ENCODE measurements around the gene MYO5B. TPM values are rescaled to one million over a fixed set of nuclear protein-coding genes. Genes with fewer than 3 reads are reported as not detected.

Gene MYO5B
- total and polyA plus RNA-seq, 7 experiments from 2014 or later = 0.02 to 0.04 TPM; not detected in 5

- ChIA-PET CTCF (interaction anchor here (0.5 kb wide), 1 partner anchor 166 kb away, joined by 4 read pairs; no protein-coding TSS in a partner anchor), POLR2A (no interaction called here)
- ATAC-seq (no peak), DNase-seq (no peak)
- Mint-ChIP-seq H3K4me3 (no peak overlapping the region), H3K9me3 (peaks cover 0 to 2% (median 0%) of the 10 kb centered on the region in 11 donors), H3K27ac (no peak overlapping the region), H3K36me3 (peaks cover 0 to 3% (median 0%) of the 10 kb centered on the region in 5 donors), H3K27me3 (peaks cover 49 to 66% (median 59%) of the 10 kb centered on the region in 5 donors), H3K4me1 (peaks cover 6 to 17% (median 15%) of the 10 kb centered on the region in 7 donors)
- Histone ChIP-seq H3K4me3 (ENCODE audit: low read length) (no peak overlapping the region), H3K36me3 (ENCODE audit: control insufficient read depth in 2 of 3, insufficient read depth in 3 of 3, low read length in 3 of 3) (no peaks in the 10 kb centered on the region), H3K27ac (ENCODE audit: low read depth, low read length) (no peak overlapping the region), H3K27me3 (ENCODE audit: control insufficient read depth in 2 of 2, insufficient read depth in 2 of 2, low read length in 2 of 2) (peaks cover 0 to 8% of the 10 kb centered on the region in 2 donors), H3K4me1 (ENCODE audit: control insufficient read depth in 2 of 2, insufficient read depth in 2 of 2, low read length in 2 of 2) (peaks cover 0 to 5% of the 10 kb centered on the region in 2 donors), H3K9me3 (ENCODE audit: control insufficient read depth in 2 of 3, low read length in 3 of 3) (no peaks in the 10 kb centered on the region)
- intact Hi-C loops (cut with micrococcal nuclease) = loop anchor here in 1 of 2 donors (10.0 kb wide), 1 partner anchor 676 kb away; no protein-coding TSS in a partner anchor
Measured at GRCh38 chr18:50190926-50191325, 4.0 kb downstream of the MYO5B start.

- DNase-seq = no peak
- ATAC-seq = no peak
- no peak overlapping the region for H3K4me3 Mint-ChIP-seq
- H3K36me3 Mint-ChIP-seq = no peaks in the 10 kb centered on the region
- Histone ChIP-seq H3K4me1 (ENCODE audit: control insufficient read depth in 2 of 2, insufficient read depth in 2 of 2, low read length in 2 of 2) (peaks cover 0 to under 1% of the 10 kb centered on the region in 2 donors), H3K4me3 (ENCODE audit: low read length) (no peak overlapping the region), H3K9me3 (ENCODE audit: control insufficient read depth in 2 of 3, low read length in 3 of 3) (no peaks in the 10 kb centered on the region), H3K36me3 (ENCODE audit: control insufficient read depth in 2 of 3, insufficient read depth in 3 of 3, low read length in 3 of 3) (no peaks in the 10 kb centered on the region), H3K27me3 (ENCODE audit: control insufficient read depth in 2 of 2, insufficient read depth in 2 of 2, low read length in 2 of 2) (peaks cover 0 to under 1% of the 10 kb centered on the region in 2 donors), H3K27ac (ENCODE audit: low read depth, low read length) (no peak overlapping the region)
- peaks cover 0 to 2% (median 0%) of the 10 kb centered on the region in 11 donors for H3K9me3 Mint-ChIP-seq
- peaks cover 46 to 61% (median 55%) of the 10 kb centered on the region in 5 donors for H3K27me3 Mint-ChIP-seq
- intact Hi-C loops (cut with micrococcal nuclease) = loop anchor here in 1 of 2 donors (10.0 kb wide), 1 partner anchor 675 kb away; no protein-coding TSS in a partner anchor
- CTCF ChIA-PET = interaction anchor here (0.5 kb wide), 1 partner anchor 167 kb away, joined by 4 read pairs; no protein-coding TSS in a partner anchor
- H3K4me1 Mint-ChIP-seq = peaks cover 4 to 12% (median 9%) of the 10 kb centered on the region in 7 donors
- POLR2A ChIA-PET = no interaction called here
- no peak overlapping the region for H3K27ac Mint-ChIP-seq
Measured at GRCh38 chr18:50190236-50190635, 4.7 kb downstream of the MYO5B start.

GRCh38 chr18:50189160-50189559, 5.8 kb downstream of the MYO5B start:
- Mint-ChIP-seq H3K9me3 (peaks cover 0 to 2% (median 0%) of the 10 kb centered on the region in 11 donors), H3K4me3 (no peak overlapping the region), H3K27ac (no peak overlapping the region), H3K36me3 (no peaks in the 10 kb centered on the region), H3K27me3 (peaks cover 53 to 63% (median 58%) of the 10 kb centered on the region in 5 donors), H3K4me1 (peaks cover 4 to 12% (median 8%) of the 10 kb centered on the region in 7 donors)
- no peak for DNase-seq
- H3K9me3 ChIP-seq (ENCODE audit: control insufficient read depth in 2 of 3, low read length in 3 of 3) = no peaks in the 10 kb centered on the region
- H3K4me3 ChIP-seq (ENCODE audit: low read length) = no peak overlapping the region
- no peaks in the 10 kb centered on the region for H3K4me1 ChIP-seq (ENCODE audit: control insufficient read depth in 2 of 2, insufficient read depth in 2 of 2, low read length in 2 of 2)
- H3K27ac ChIP-seq (ENCODE audit: low read depth, low read length) = no peak overlapping the region
- no peak for ATAC-seq
- POLR2A ChIA-PET = no interaction called here
- intact Hi-C loops (cut with micrococcal nuclease) = loop anchor here in 1 of 2 donors (10.0 kb wide), 1 partner anchor 166 kb away; no protein-coding TSS in a partner anchor
- CTCF ChIA-PET = no interaction called here
- no peaks in the 10 kb centered on the region for H3K27me3 ChIP-seq (ENCODE audit: control insufficient read depth in 2 of 2, insufficient read depth in 2 of 2, low read length in 2 of 2)
- no peaks in the 10 kb centered on the region for H3K36me3 ChIP-seq (ENCODE audit: control insufficient read depth in 2 of 3, insufficient read depth in 3 of 3, low read length in 3 of 3)

- peaks cover 0 to 2% (median 0%) of the 10 kb centered on the region in 11 donors for H3K9me3 Mint-ChIP-seq
- intact Hi-C loops (cut with micrococcal nuclease) = loop anchor here in 1 of 2 donors (10.0 kb wide), 1 partner anchor 166 kb away; no protein-coding TSS in a partner anchor
- Histone ChIP-seq H3K27ac (ENCODE audit: low read depth, low read length) (no peak overlapping the region), H3K4me3 (ENCODE audit: low read length) (no peak overlapping the region), H3K27me3 (ENCODE audit: control insufficient read depth in 2 of 2, insufficient read depth in 2 of 2, low read length in 2 of 2) (no peaks in the 10 kb centered on the region), H3K9me3 (ENCODE audit: control insufficient read depth in 2 of 3, low read length in 3 of 3) (no peaks in the 10 kb centered on the region), H3K36me3 (ENCODE audit: control insufficient read depth in 2 of 3, insufficient read depth in 3 of 3, low read length in 3 of 3) (no peaks in the 10 kb centered on the region), H3K4me1 (ENCODE audit: control insufficient read depth in 2 of 2, insufficient read depth in 2 of 2, low read length in 2 of 2) (no peaks in the 10 kb centered on the region)
- CTCF ChIA-PET = no interaction called here
- POLR2A ChIA-PET = no interaction called here
- H3K36me3 Mint-ChIP-seq = no peaks in the 10 kb centered on the region
- no peak for ATAC-seq
- no peak for DNase-seq
- H3K27ac Mint-ChIP-seq = no peak overlapping the region
- peaks cover 0 to 12% (median 4%) of the 10 kb centered on the region in 7 donors for H3K4me1 Mint-ChIP-seq
- no peak overlapping the region for H3K4me3 Mint-ChIP-seq
- peaks cover 54 to 64% (median 58%) of the 10 kb centered on the region in 5 donors for H3K27me3 Mint-ChIP-seq
Measured at GRCh38 chr18:50188652-50189051, 6.3 kb downstream of the MYO5B start.

GRCh38 chr18:50187659-50188058, 7.3 kb downstream of the MYO5B start:
- H3K27me3 Mint-ChIP-seq = peaks cover 46 to 68% (median 51%) of the 10 kb centered on the region in 5 donors
- CTCF ChIA-PET = interaction anchor here (1.2 kb wide), 1 partner anchor 19 kb away, joined by 4 read pairs; no protein-coding TSS in a partner anchor
- no peak overlapping the region for H3K4me3 ChIP-seq (ENCODE audit: low read length)

GRCh38 chr18:50186385-50186784, 8.6 kb downstream of the MYO5B start:
- ChIA-PET CTCF (no interaction called here), POLR2A (no interaction called here)
- no peak overlapping the region for H3K27ac Mint-ChIP-seq
- ATAC-seq (no peak), DNase-seq (no peak)
- Histone ChIP-seq H3K27me3 (ENCODE audit: control insufficient read depth in 2 of 2, insufficient read depth in 2 of 2, low read length in 2 of 2) (no peaks in the 10 kb centered on the region), H3K36me3 (ENCODE audit: control insufficient read depth in 2 of 3, insufficient read depth in 3 of 3, low read length in 3 of 3) (no peaks in the 10 kb centered on the region), H3K4me1 (ENCODE audit: control insufficient read depth in 2 of 2, insufficient read depth in 2 of 2, low read length in 2 of 2) (no peaks in the 10 kb centered on the region), H3K27ac (ENCODE audit: low read depth, low read length) (no peak overlapping the region), H3K4me3 (ENCODE audit: low read length) (no peak overlapping the region), H3K9me3 (ENCODE audit: control insufficient read depth in 2 of 3, low read length in 3 of 3) (no peaks in the 10 kb centered on the region)
- peaks cover 37 to 56% (median 42%) of the 10 kb centered on the region in 5 donors for H3K27me3 Mint-ChIP-seq
- H3K4me1 Mint-ChIP-seq = peaks cover 0 to 12% (median 0%) of the 10 kb centered on the region in 7 donors
- intact Hi-C loops (cut with micrococcal nuclease) = loop anchor here in 1 of 2 donors (10.0 kb wide), 1 partner anchor 168 kb away; no protein-coding TSS in a partner anchor
- H3K36me3 Mint-ChIP-seq = no peaks in the 10 kb centered on the region
- H3K9me3 Mint-ChIP-seq = peaks cover 0 to 2% (median 0%) of the 10 kb centered on the region in 11 donors
- H3K4me3 Mint-ChIP-seq = no peak overlapping the region

More at GRCh38 chr18:50187659-50188058, 7.3 kb downstream of the MYO5B start:
- H3K27ac Mint-ChIP-seq = no peak overlapping the region
- POLR2A ChIA-PET = interaction anchor here (0.6 kb wide), 1 partner anchor 15 kb away, joined by 3 read pairs; no protein-coding TSS in a partner anchor
- no peak for ATAC-seq
- Histone ChIP-seq H3K36me3 (ENCODE audit: control insufficient read depth in 2 of 3, insufficient read depth in 3 of 3, low read length in 3 of 3) (no peaks in the 10 kb centered on the region), H3K9me3 (ENCODE audit: control insufficient read depth in 2 of 3, low read length in 3 of 3) (no peaks in the 10 kb centered on the region), H3K27ac (ENCODE audit: low read depth, low read length) (no peak overlapping the region), H3K27me3 (ENCODE audit: control insufficient read depth in 2 of 2, insufficient read depth in 2 of 2, low read length in 2 of 2) (no peaks in the 10 kb centered on the region), H3K4me1 (ENCODE audit: control insufficient read depth in 2 of 2, insufficient read depth in 2 of 2, low read length in 2 of 2) (no peaks in the 10 kb centered on the region)
- H3K9me3 Mint-ChIP-seq = peaks cover 0 to 2% (median 0%) of the 10 kb centered on the region in 11 donors
- intact Hi-C loops (cut with micrococcal nuclease) = loop anchor here in 1 of 2 donors (10.0 kb wide), 1 partner anchor 167 kb away; no protein-coding TSS in a partner anchor
- no peak for DNase-seq
- peaks cover 0 to 12% (median 0%) of the 10 kb centered on the region in 7 donors for H3K4me1 Mint-ChIP-seq
- no peaks in the 10 kb centered on the region for H3K36me3 Mint-ChIP-seq
- H3K4me3 Mint-ChIP-seq = no peak overlapping the region

Measured in naive thymus-derived CD4-positive, alpha-beta T cell (primary cell).